Measurements from ENCODE around the gene MYRFL. TPM values are rescaled to one million over a fixed set of nuclear protein-coding genes. Genes with fewer than 3 reads are reported as not detected.
A peak's percentile ranks its signal among the peaks of the same experiment; 100 is the strongest.

The MYRFL gene
- total RNA-seq, 1 experiment from 2014 or later, result not detected

DNA sequence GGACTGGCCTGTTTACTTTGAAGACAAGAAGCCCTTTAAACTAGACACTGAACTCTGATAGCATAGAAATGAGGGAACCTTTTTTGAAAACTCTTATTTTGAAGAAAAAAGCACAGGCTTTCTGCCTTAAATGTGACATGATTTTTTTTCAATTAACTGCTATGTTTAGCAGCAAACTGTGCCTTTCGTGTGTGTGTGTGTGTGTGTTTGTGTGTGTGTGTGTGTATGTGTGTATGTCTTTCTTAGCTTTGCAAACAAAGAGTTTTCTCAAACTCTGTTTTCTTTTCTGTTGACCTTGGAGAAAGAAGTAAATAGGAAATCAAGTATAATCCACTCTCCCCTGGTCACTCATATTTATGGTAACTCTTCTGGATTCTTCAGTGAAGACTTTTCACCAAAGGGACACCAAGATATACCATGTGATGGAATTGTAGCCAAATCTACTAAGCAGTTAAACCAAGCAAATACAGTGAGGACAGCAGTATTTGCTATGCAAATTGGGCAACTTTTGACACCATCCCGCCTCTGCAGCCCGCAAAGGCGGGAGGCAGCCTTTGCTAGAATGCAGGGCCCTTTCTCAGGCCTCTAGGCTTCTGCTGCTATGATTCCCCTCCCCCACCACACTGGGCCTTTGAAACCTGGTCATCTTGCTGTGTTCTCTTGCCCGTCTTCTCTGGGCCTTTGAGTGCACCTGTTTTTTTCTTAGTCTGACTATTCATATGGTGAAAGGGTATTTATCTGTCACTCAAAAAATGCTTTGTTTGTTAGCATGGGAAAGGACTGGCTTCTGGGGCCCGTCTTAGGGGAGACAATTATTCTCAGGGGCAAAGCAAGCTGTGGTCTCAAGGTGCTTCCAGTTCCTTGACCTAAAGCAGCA lies 107.9 kb downstream of the MYRFL start:
- no peaks in the 10 kb centered on the region for H3K36me3 ChIP-seq
- H3K9me3 ChIP-seq, result no peaks in the 10 kb centered on the region; the same call in 1 of the 2 replicates
- no peak for DNase-seq
- H3K4me3 ChIP-seq, result no peak overlapping the region
- H3K27me3 ChIP-seq, result no peaks in the 10 kb centered on the region

DNA sequence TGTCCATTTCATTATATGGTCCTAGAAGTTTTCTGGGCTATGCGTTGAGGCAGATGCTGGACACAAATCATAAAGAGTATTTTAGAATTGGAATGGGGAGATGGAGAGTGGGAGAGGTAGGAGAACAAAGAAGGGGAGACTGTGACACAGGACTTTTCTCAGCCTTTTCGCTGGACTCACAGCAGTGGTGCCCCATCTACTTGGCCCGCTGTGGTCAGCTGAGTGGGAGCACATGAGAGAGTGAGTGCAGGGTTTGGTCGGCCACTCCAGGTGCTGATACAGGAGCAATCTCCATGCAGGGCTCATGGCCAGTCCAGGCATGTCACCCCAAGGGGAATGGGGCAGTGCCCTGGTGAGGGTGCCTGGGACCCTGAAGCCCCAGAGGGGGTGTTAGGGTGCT lies 109.0 kb downstream of the MYRFL start:
- H3K4me3 ChIP-seq, result no peak overlapping the region
- H3K9me3 ChIP-seq, result no peaks in the 10 kb centered on the region; the same call in 1 of the 2 replicates

DNA sequence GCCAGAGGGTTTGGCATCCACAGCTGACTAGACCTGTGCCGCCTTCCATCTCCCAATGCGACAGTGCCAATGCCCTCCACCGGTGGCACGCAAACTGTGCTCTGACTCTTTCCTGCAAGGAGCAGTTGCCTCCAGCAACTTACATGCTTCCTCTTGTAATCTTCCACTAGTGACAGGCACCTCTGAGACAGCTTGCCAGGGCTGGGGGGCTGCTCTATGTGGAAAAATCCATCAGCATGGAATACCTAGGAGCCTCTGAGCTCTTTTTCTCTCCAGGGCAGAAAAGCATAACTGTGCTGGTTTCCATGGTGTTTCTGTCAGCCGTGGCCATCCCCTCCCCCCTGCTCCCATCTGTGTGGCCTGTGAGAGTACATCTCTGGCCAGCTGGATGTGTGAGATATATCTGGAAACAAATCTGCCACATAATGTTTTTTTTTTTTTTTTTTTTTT lies 110.6 kb downstream of the MYRFL start:
- DNase-seq, result no peak
- Histone ChIP-seq H3K36me3 (no peaks in the 10 kb centered on the region), H3K4me3 (no peak overlapping the region), H3K9me3 (no peaks in the 10 kb centered on the region; the same call in 1 of the 2 replicates), H3K27me3 (no peaks in the 10 kb centered on the region)

More for the DNA sequence above, 109.0 kb downstream of the MYRFL start:
- DNase-seq, result no peak
- H3K36me3 ChIP-seq, result no peaks in the 10 kb centered on the region
- H3K27me3 ChIP-seq, result no peaks in the 10 kb centered on the region

DNA sequence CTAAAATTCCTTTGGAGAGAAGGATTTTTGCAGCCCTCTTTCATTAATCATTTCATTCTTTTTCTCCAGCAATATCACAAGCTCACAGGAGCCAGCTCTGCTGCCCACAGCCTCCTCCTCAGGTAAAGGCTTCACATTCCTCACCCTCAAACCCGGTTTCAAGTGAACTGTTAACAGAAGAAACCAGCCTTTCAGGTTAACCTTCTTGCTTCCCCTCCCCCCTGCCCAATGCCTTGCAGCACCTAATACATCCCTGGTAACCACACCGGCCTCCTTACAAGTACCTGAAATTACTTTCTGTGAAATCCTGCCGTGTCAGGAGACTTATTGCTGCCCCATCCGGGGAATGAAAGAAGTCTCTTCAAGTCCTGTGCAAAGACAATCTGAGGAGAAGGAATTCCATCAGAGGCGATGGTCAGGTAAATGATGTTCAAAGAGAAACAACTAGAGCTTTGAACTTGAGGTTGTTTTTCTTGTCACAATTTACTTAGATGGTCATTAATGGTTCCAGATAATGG lies 111.2 kb downstream of the MYRFL start:
- Histone ChIP-seq H3K4me3 (no peak overlapping the region), H3K27me3 (no peaks in the 10 kb centered on the region), H3K36me3 (no peaks in the 10 kb centered on the region), H3K9me3 (no peaks in the 10 kb centered on the region; the same call in 1 of the 2 replicates)
- no peak for DNase-seq

DNA sequence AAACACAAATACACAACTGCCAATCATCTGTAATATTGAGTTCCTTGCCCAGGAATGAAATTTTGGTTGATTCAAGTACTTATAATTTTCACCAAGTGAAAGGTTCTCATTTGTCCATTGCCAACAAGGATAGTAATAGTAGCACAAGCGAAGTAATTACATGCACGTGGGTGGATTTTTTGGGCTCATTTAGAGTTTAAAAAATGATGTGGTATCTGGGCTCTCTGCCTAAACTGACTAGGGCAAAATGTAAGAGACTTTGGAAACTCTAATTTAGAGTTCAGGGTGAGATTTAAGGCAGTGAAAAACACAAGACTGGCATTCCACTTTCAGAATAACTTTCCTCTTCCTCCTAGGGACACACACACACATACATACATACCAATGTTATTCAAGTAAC lies 111.7 kb downstream of the MYRFL start:
- no peaks in the 10 kb centered on the region for H3K36me3 ChIP-seq
- no peaks in the 10 kb centered on the region; the same call in 1 of the 2 replicates for H3K9me3 ChIP-seq
- no peaks in the 10 kb centered on the region for H3K27me3 ChIP-seq
- DNase-seq, result no peak
- H3K4me3 ChIP-seq, result no peak overlapping the region

DNA sequence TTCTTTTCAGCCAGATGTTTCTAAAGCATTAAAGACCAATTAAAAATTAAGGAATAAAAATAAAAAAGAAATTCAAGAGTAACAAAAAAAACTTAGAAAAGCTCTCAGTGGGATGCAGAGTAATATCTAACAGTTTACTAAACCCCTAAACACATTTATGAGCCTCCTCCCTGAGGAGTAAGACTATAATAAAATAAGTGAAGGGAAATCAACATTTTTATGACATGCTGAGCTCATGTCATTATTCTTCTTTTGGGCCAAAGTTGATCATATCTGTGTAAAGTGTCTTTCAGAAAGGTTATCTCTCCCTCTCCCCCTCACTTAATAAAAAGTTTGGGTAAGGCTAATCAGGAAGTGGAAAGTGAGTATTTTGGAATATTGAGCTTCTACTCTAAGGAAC lies 122.1 kb downstream of the MYRFL start:
- Histone ChIP-seq H3K27me3 (no peaks in the 10 kb centered on the region), H3K36me3 (no peaks in the 10 kb centered on the region), H3K9me3 (no peaks in the 10 kb centered on the region), H3K4me3 (no peak overlapping the region)
- DNase-seq, result no peak

DNA sequence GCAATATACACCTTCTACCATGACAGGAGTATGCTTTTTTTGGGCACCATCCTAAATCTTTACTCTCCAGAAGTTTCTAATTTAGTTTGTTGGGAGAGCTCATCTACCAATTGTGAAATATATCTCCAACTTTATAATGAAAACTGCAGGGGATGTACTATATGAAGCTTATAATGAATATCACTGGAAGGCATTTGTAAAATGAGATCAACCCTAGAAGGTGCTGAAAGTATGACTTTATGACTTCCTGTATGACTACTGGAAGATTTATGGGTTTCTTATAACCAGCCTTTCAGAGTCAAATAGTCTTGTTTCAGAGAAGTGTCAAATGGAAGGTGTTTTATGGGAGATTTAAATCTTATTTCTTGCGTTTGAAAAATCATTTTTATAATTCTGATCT lies 122.9 kb downstream of the MYRFL start:
- Histone ChIP-seq H3K27me3 (no peaks in the 10 kb centered on the region), H3K4me3 (no peak overlapping the region), H3K9me3 (no peaks in the 10 kb centered on the region), H3K36me3 (no peaks in the 10 kb centered on the region)
- DNase-seq, result no peak

DNA sequence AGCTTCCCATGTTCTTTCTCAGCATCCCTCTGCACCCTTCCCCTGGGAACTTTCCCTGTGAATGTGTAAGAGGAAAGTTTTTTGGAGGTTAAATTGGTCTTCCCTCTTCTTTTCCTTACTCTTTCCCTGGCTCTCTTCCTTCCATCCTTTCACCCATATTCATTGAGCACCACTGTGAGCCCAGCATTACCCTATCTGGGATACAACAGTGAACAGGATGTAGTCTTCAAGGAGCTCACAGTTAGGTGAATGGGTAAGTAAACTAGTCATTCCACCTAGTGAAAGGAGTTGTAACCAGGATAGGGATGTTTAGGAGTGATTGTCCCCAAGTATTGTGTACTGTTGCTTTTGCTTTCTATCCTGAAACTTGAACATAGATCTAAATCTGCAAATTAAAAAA lies 123.8 kb downstream of the MYRFL start:
- no peaks in the 10 kb centered on the region for H3K27me3 ChIP-seq
- H3K36me3 ChIP-seq, result no peaks in the 10 kb centered on the region
- no peak overlapping the region for H3K4me3 ChIP-seq
- no peaks in the 10 kb centered on the region for H3K9me3 ChIP-seq
- DNase-seq, result no peak

DNA sequence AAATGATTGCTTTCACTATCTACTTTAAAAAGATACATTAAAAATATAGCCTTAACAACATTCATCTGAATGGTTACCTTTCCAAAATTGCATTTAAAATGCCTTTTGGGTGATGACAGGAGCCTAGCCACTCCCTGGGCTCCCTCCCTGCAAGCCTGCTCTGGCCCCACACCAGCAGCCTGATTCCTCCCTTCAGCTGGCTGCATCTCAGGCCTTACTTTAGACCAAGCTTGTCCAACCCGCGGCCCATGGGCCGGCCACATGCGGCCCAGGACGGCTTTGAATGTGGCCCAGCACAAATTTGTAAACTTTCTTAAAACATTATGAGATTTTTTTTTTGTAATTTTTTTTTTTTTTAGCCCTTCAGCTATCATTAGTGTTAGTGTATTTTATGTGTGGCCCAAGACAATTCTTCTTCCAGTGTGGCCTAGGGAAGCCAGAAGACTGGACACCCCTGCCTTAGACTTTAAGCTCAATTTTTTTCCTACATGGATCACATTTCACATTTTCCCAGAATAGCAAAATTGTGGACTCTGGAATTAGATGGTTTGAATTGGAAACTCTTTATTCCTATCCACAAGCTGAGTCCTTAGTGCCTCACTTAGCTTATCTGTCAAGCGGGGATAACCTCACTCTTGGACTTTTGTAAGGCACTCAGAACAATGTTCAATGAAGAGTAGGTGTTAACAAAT lies 124.4 kb downstream of the MYRFL start:
- H3K4me3 ChIP-seq, result no peak overlapping the region
- no peaks in the 10 kb centered on the region for H3K27me3 ChIP-seq
- H3K36me3 ChIP-seq, result no peaks in the 10 kb centered on the region
- DNase-seq, result no peak
- no peaks in the 10 kb centered on the region for H3K9me3 ChIP-seq

DNA sequence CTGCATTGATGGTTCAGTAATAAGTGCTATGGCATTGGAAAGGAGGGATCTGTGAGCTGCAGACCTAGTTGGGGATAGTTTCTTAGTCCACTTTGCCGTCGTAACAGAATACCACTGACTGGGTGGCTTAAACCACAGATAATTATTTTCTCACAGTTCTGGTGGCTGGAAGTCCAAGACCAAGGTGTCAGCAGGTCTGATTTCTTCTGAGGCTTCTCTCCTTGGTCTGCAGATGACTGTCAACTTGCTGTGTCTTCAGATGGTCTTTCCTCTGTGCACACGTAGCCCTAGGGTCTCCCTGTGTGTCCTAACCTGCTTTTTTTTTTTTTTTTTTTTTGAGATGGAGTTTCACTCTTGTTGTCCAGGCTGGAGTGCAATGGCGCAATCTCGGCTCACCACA lies 126.1 kb downstream of the MYRFL start:
- no peaks in the 10 kb centered on the region for H3K9me3 ChIP-seq
- no peak for DNase-seq

DNA sequence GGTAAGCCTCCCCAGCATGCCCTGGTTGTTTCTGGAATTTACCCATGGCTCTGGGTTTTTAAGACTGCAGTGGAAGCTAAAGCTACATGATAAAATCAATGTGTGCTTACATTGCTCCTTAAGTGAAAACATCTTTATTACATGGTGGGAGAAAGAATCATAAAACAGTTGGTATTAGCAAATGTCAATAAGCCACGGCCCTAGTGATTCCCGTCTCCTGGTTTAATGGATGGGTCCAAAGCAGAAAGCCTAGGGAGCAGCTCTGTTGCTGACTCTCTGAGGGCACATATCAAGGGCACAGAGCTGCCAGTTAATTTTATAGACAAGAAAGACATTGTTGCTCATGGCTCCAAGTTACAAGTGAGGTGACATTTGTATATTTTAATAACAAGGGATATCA lies 127.9 kb downstream of the MYRFL start:
- Histone ChIP-seq H3K27me3 (no peaks in the 10 kb centered on the region), H3K4me3 (no peak overlapping the region), H3K9me3 (no peaks in the 10 kb centered on the region), H3K36me3 (no peaks in the 10 kb centered on the region)
- DNase-seq, result no peak

More for the DNA sequence above, 126.1 kb downstream of the MYRFL start:
- Histone ChIP-seq H3K4me3 (no peak overlapping the region), H3K36me3 (no peaks in the 10 kb centered on the region), H3K27me3 (no peaks in the 10 kb centered on the region)

DNA sequence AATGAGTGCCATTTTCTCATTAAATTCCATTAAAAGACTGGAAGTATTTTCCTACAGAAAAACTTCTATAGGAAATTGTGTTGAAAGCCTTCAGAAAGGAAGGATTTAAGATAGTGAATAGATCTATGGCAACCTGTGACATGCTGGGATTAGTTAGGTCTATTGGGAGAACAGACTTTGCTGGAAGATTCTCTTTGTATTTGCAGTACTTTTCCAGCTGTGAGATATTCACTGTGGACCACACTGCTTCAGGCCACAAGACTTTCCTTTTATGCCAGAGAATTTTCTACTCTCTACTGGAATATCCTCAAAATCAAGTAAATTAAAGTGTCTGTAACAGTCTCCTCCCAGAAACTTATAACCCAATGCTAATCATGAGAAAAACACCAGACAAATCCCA lies 136.2 kb downstream of the MYRFL start:
- no peak for DNase-seq
- Histone ChIP-seq H3K27me3 (no peaks in the 10 kb centered on the region), H3K4me3 (no peak overlapping the region), H3K9me3 (no peaks in the 10 kb centered on the region), H3K36me3 (no peaks in the 10 kb centered on the region)

DNA sequence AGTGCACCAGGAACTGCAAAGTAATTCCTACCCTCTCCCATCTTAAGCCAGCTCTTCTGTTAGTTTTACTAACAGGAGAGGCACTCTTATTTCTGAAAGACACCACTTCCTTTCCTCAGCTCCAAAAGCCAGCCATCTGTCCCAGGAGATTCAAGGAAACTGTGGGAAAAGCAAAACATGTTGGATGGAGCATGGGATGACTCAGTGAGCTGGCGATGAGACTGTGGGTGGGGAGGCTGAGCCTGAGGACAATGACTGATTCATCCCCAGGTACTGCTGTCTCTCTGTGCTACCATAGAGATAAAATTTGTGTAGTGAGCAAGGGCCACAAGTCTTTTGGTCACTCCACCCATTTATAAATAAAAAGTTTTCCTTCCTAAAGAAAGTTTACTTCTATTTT lies 141.4 kb downstream of the MYRFL start:
- H3K27me3 ChIP-seq, result no peaks in the 10 kb centered on the region
- peak; percentile 64 for DNase-seq
- no peaks in the 10 kb centered on the region for H3K36me3 ChIP-seq
- no peaks in the 10 kb centered on the region for H3K9me3 ChIP-seq
- H3K4me3 ChIP-seq, result no peak overlapping the region

DNA sequence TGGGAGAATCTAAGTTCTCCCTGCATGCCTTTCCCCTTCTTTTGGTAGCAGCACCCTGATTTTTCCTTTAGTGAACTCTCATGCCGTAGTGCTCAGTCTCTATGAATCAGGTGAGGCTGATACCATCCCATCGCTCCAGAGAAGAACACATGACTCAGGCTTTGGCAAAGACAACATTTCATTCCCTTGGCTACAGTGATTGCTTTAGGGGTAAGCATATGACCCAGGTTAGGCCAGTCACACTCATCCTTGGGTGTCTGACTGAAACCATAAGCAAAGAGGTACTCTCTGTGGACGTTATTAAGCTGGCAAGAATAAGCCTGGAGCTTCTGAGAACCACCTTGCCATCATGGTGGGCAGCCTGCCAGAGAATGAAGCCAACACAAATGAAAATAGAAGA lies 141.8 kb downstream of the MYRFL start:
- Histone ChIP-seq H3K36me3 (no peaks in the 10 kb centered on the region), H3K4me3 (no peak overlapping the region), H3K9me3 (no peaks in the 10 kb centered on the region), H3K27me3 (no peaks in the 10 kb centered on the region)
- no peak for DNase-seq

DNA sequence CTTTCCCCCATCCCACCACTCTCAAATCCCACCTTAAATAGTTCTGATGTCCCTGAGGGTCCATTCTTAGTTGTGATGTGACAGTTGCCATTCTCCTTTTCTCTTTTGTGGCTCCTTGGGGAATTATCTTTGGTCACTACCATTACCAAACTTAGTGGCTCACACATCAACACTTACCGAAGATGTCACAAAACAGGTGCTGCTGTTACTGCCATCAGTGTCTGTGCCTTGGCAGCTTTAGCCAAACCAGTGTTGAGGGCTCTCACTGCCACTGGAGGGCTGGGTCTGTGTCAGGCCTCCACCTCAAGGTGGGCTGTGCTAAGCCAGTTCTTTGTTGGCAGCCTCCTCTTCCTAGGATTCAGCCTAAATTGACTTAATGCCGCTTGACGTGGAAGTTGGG lies 144.0 kb downstream of the MYRFL start:
- H3K36me3 ChIP-seq, result no peaks in the 10 kb centered on the region
- no peak overlapping the region for H3K4me3 ChIP-seq
- no peaks in the 10 kb centered on the region for H3K9me3 ChIP-seq
- DNase-seq, result no peak
- H3K27me3 ChIP-seq, result no peaks in the 10 kb centered on the region

DNA sequence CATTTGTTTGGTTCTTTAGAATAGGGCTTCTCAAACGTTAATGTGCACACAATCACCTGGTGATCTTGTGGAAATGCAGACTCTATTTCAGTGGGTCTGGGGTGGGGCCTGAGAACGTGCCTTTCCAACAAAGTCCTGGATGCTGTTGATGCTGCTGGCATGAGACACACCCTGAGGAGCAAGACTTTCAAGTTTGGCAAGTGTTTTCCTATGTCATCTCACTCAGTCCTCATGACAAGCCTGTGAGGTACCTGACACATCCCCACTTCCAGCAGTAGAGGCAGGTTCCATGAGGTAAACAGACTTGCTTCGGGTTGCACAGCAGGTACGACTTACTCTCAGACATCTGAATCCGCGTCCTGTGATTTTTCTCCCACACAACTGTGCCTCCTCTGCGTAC lies 147.1 kb downstream of the MYRFL start:
- DNase-seq, result no peak
- Histone ChIP-seq H3K9me3 (no peaks in the 10 kb centered on the region), H3K36me3 (no peaks in the 10 kb centered on the region), H3K27me3 (no peaks in the 10 kb centered on the region), H3K4me3 (no peak overlapping the region)

DNA sequence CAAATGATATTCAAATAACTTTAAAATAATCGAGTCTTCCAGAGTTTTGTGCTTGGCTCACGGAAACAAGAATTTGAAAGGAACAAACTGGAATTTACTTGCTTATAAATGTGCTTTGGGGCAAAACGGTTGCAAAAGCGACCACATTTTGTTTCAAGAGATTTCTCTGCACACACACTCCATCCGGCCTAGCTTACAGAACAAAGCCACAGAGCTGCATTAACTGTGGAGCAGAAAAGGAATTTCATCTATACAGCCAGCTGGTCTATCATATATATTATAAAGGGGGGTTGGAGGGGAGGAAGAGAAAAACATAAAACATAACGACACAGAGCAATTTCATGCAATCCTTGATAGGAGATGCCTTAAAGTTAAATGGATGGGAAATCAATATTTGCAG lies 153.0 kb downstream of the MYRFL start:
- no peak for DNase-seq
- Histone ChIP-seq H3K27me3 (no peaks in the 10 kb centered on the region), H3K9me3 (no peaks in the 10 kb centered on the region), H3K36me3 (no peaks in the 10 kb centered on the region), H3K4me3 (no peak overlapping the region)
